ENCODE measurements around the gene PRR23E.

DNA sequence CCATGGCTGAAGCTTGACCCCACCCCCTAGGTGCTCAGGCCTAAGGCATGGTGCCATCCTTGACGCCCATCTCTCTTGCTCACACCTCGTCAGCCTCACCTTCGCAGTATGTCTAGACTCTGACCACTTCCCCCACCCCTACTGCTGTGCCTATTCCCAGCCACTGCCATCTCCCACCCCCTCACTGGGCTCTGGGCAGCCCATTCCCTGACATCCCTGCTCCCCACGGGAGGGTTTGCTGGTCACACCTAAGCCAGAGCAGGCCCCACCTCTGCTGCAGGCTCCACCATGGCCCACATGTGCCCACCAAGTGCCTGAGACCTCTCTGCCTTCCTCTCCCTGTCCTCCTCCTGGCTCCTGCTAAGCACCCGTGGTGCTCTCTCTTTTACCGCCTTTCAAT, 47.7 kb upstream of the PRR23E start:
- TF ChIP-seq, protein P1, sequence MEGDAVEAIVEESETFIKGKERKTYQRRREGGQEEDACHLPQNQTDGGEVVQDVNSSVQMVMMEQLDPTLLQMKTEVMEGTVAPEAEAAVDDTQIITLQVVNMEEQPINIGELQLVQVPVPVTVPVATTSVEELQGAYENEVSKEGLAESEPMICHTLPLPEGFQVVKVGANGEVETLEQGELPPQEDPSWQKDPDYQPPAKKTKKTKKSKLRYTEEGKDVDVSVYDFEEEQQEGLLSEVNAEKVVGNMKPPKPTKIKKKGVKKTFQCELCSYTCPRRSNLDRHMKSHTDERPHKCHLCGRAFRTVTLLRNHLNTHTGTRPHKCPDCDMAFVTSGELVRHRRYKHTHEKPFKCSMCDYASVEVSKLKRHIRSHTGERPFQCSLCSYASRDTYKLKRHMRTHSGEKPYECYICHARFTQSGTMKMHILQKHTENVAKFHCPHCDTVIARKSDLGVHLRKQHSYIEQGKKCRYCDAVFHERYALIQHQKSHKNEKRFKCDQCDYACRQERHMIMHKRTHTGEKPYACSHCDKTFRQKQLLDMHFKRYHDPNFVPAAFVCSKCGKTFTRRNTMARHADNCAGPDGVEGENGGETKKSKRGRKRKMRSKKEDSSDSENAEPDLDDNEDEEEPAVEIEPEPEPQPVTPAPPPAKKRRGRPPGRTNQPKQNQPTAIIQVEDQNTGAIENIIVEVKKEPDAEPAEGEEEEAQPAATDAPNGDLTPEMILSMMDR (conservative IDR thresholded peaks at IDR 0.05; ENCODE audit: low read length), result no peak
- TF ChIP-seq EZH2phosphoT487 (IDR thresholded peaks at IDR 0.05; ENCODE audit: borderline replicate concordance, low read depth, low read length), result no peak
